ENCODE data around the gene RNF181. TPM values are rescaled to one million over a fixed set of nuclear protein-coding genes. Genes with fewer than 3 reads are reported as not detected.
A peak's percentile ranks its signal among the peaks of the same experiment; 100 is the strongest.

RNF181 gene
- total and polyA plus RNA-seq, 2 donors (not counting 3 experiments of a cell fraction or from before 2014, with no cell fraction given): 142 to 629 TPM

DNA sequence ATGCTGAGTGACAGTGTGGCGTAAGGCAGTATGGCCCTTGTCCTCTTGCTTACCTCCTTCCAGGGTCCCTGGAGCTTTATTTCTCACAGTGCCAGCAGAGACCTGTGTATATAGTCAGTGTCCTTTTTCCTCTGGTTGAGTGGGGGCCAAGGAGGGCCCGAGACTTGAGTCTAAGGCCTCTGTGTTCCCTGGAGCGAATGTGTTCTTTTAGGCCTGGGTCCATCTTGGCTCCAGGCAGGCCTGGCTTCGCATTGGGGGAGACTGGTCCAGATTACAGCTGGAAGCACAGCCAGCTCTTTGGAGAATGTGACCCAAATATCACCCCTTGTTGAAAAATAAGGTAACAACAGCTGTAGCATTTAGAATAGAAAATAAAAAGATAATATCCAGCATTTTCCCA is 6.4 kb upstream of the RNF181 start:
- H3K27ac ChIP-seq (ENCODE audit: insufficient read depth, low read depth, low read length): peak overlapping the region; percentile 94
- no peak for FAIRE-seq

More for the DNA sequence above, 6.4 kb upstream of the RNF181 start:
- Histone ChIP-seq H3K4me2 (ENCODE audit: insufficient read depth, low read length) (peak overlapping the region; percentile 22), H3K9me3 (replicated peaks; ENCODE audit: control insufficient read depth, insufficient read depth, low read length) (no peaks in the 10 kb centered on the region), H3K9ac (replicated peaks; ENCODE audit: extremely low read depth, insufficient read depth, low read length) (no peak overlapping the region), H3K79me2 (ENCODE audit: control insufficient read depth, insufficient read depth, low read length) (peaks cover 28% of the 10 kb centered on the region), H3K9me1 (replicated peaks; ENCODE audit: control insufficient read depth, extremely low read depth, insufficient read depth, low read length) (no peaks in the 10 kb centered on the region), H2AFZ (ENCODE audit: low read depth, low read length) (no peak overlapping the region), H3K27me3 (ENCODE audit: control insufficient read depth in 2 of 2, insufficient read depth in 2 of 2, low read length in 2 of 2) (no peaks in the 10 kb centered on the region), H3K4me1 (ENCODE audit: control insufficient read depth, extremely low read depth, insufficient read depth, low read length) (peaks cover 62% of the 10 kb centered on the region), H4K20me1 (replicated peaks; ENCODE audit: control insufficient read depth, extremely low read depth, insufficient read depth, low read length) (no peaks in the 10 kb centered on the region), H3K4me3 (replicated peaks in 1 of 3; ENCODE audit: insufficient read depth in 1 of 3, low read depth in 1 of 3, low read length in 3 of 3) (no peak overlapping the region), H3K36me3 (ENCODE audit: control insufficient read depth in 2 of 2, extremely low read depth in 1 of 2, insufficient read depth in 2 of 2, low read length in 2 of 2) (peaks cover 0 to 10% of the 10 kb centered on the region in 2 experiments)
- CTCF ChIA-PET: no interaction called here
- DNase-seq (ENCODE audit: low read depth, low spot score): no peak
- POLR2A ChIA-PET: no interaction called here
- dilution Hi-C loops (cut with MboI; ENCODE audit: extremely low pct_ligation_motif_present, low sequenced_read_pairs): no loop called here
- no peak for TF ChIP-seq POLR2AphosphoS5 (IDR thresholded peaks at IDR 0.05; ENCODE audit: insufficient read depth, low read depth, low read length)
- no peak for TF ChIP-seq CTCF (IDR thresholded peaks at IDR 0.05; ENCODE audit: extremely low read depth in 1 of 2, insufficient read depth in 1 of 2, low read depth in 1 of 2, low read length in 2 of 2)
- TF ChIP-seq MYC (IDR thresholded peaks at IDR 0.05; ENCODE audit: low read depth, low read length): no peak
- no peak for TF ChIP-seq MAX (IDR thresholded peaks at IDR 0.05; ENCODE audit: insufficient read depth, insufficient read length)
- no peak for TF ChIP-seq GATA2 (IDR thresholded peaks at IDR 0.05; ENCODE audit: insufficient read depth, insufficient read length, low read depth, low read length)
- BruUV-seq (replicated peaks): no TSS peak
- intact Hi-C loops (cut with micrococcal nuclease): no loop called here

All from endothelial cell of umbilical vein (primary cell).